Ovary (tissue), 9 donors: ENCODE measurements around the gene PHF21B. TPM values are rescaled to one million over a fixed set of nuclear protein-coding genes. Genes with fewer than 3 reads are reported as not detected.

Source experiments
- DNase-seq, 5 donors: peaks; one replicate each; pipeline ENCODE4 v3.0.0-alpha.2; 2019 to 2020
- H3K27ac ChIP-seq, 2 donors: fragments of 200-600 bp; one replicate each; pipeline versions ENCODE4 v1.5.1 to v1.8.0; 2019 to 2022
- H3K27me3 ChIP-seq: fragments of 200-600 bp; one replicate; pipeline ENCODE4 v1.8.0; 2022
- H3K36me3 ChIP-seq: fragments of 200-600 bp; sonication (generic); one replicate; pipeline ENCODE4 v1.5.1; 2019
- H3K4me1 ChIP-seq: one replicate; pipeline ENCODE4 v1.8.1; 2013; ENCODE audit warnings: mild to moderate bottlenecking, moderate library complexity; ENCODE audit not compliant: insufficient read depth
- H3K4me3 ChIP-seq: fragments of 200-600 bp; sonication (generic); one replicate; pipeline ENCODE4 v1.5.1; 2017
- H3K9me3 ChIP-seq, 2 donors: fragments of 200-600 bp in 1 of 2; sonication (generic) in 1 of 2; one replicate each; pipeline versions ENCODE4 v1.5.1 to v1.8.1; 2013 to 2019; ENCODE audit warnings: mild to moderate bottlenecking in 1 of 2, moderate library complexity in 1 of 2
- EP300 ChIP-seq: sonication (generic); formaldehyde crosslinking; IDR thresholded peaks from one replicate; pipeline ENCODE4 v1.6.1; 2017; ENCODE audit warnings: antibody characterized with exemption
- POLR2A ChIP-seq: fragments of 450-650 bp; IDR thresholded peaks from one replicate; pipeline ENCODE4 v1.6.1; 2017; ENCODE audit warnings: antibody characterized with exemption, mild to moderate bottlenecking, moderate library complexity
- WGBS, 3 donors: extraction: QIAGEN DNeasy Blood & Tissue Kit in 1 of 3; methylation state at CpG; one replicate each; pipeline versions ENCODE4 v1.1.5 to v1.1.7; 2013 to 2017; 5-methylcytosine and 5-hydroxymethylcytosine counted together
- intact Hi-C, 4 donors: fragments of 100-400 bp; cut with DNase I; formaldehyde crosslinking; loops; one replicate each; pipeline versions ENCODE4 v1.11.0 to v1.15.1; 2022 to 2023
- polyA plus RNA-seq, 2 donors: library from polyadenylated mRNA; stranded (reverse); fragments of 200-250 nt in 1 of 2; fragments of 350-450 nt in 1 of 2; fragmentation: Illumina TruSeq in 1 of 2; extraction: RNeasy Lipid Tissue Mini Kit (QIAGEN cat#74804) in 1 of 2; gene quantifications; one replicate each; pipeline ENCODE4 v1.2.3, GENCODE V29; 2013 to 2014
- total RNA-seq, 7 donors: library from RNA; depleted of rRNA in 2 of 7; stranded (reverse); fragments of >200 nt in 2 of 7; fragmentation: NEBNext Ultra II Directional in 3 of 7; extraction: Animal tissue kit (Norgen Biotek cat#: 25700) in 3 of 7; gene quantifications; one replicate each; pipeline versions ENCODE4 v1.1.0 to v1.2.4, GENCODE V29; 2016 to 2023
- TF ChIP-seq, protein P1 (sequence below), 3 donors: fragments of 450-650 bp in 2 of 3; fragments of 200-600 bp in 1 of 3; IDR thresholded peaks; one replicate each; pipeline versions ENCODE4 v1.5.1 to v1.8.0; 2016 to 2022; ENCODE audit warnings: antibody characterized with exemption in 3 of 3, mild to moderate bottlenecking in 1 of 3
- donor health status: DM: no; HTN: no; CAD: no; lungs with moderate emphysema.
- donor health status: DM: no; HTN: no; CAD: no.
- donor health status: Bipolar disorder and iron deficiency.
- donor health status: DM: yes; HTN: yes; CAD: no.
- donor health status: DM: no; HTN: no; CAD: no.
- donor health status: DM: yes; HTN: yes; CAD: no.

PHF21B gene
- total and polyA plus RNA-seq, 9 donors = 0.95 to 10.7 (median 6.4) TPM

DNA sequence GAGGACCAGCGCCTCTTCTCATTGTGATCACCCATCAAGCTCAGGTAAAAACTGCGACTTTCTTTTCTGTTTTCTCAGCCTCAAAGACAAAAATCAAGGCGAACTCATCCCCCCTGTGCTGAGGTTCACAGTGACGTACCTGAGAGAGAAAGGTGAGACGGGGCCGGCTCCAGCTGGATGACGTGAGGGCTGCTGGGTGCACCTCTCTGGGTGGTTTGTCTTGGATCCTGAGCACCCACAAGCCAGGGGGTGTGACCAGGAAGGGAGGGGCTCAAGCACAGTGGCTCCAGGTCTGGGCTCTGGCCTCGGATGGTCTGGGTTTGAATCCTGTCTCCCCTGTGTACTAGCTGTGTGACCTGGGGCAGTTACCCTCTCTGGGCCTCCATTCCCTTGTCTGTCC is 164.6 kb downstream of the PHF21B start:
- H3K4me1 ChIP-seq = no peaks in the 10 kb centered on the region
- TF ChIP-seq POLR2A = no peak
- TF ChIP-seq, protein P1, sequence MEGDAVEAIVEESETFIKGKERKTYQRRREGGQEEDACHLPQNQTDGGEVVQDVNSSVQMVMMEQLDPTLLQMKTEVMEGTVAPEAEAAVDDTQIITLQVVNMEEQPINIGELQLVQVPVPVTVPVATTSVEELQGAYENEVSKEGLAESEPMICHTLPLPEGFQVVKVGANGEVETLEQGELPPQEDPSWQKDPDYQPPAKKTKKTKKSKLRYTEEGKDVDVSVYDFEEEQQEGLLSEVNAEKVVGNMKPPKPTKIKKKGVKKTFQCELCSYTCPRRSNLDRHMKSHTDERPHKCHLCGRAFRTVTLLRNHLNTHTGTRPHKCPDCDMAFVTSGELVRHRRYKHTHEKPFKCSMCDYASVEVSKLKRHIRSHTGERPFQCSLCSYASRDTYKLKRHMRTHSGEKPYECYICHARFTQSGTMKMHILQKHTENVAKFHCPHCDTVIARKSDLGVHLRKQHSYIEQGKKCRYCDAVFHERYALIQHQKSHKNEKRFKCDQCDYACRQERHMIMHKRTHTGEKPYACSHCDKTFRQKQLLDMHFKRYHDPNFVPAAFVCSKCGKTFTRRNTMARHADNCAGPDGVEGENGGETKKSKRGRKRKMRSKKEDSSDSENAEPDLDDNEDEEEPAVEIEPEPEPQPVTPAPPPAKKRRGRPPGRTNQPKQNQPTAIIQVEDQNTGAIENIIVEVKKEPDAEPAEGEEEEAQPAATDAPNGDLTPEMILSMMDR (IDR thresholded peaks at IDR 0.05) = no peak
- no peak for TF ChIP-seq EP300
- H3K4me3 ChIP-seq = no peak overlapping the region
- intact Hi-C loops = no loop called here
- WGBS, 3 donors = 94 to 96% (median 96%) methylated on average over 8 of the region's 8 CpGs
- no peaks in the 10 kb centered on the region for H3K27me3 ChIP-seq
- H3K36me3 ChIP-seq = no peaks in the 10 kb centered on the region
- H3K27ac ChIP-seq = no peak overlapping the region
- H3K9me3 ChIP-seq = no peaks in the 10 kb centered on the region
- no peak for DNase-seq

DNA sequence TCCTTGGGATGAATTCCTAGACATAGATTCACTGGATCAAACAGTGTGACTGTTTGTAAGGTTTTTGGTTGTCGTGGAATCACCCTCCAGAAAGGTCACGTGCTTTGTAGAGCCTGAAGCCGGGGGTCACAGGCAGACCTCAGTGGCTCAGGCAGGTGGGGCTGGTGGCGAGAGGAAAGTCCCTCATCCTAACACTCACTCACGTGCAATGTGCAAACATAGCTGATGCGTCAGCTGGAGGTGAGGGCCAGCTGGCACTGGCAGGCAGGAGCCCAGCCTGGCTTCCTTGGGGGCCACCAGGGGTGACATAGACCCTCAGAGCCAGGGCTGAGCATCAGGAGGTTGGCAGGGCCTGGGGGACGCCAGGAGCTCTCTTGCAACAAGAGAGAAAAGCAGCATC is 167.4 kb downstream of the PHF21B start:
- Histone ChIP-seq H3K27ac (no peak overlapping the region), H3K4me1 (peaks cover 3% of the 10 kb centered on the region), H3K27me3 (no peaks in the 10 kb centered on the region), H3K36me3 (no peaks in the 10 kb centered on the region), H3K4me3 (no peak overlapping the region), H3K9me3 (no peaks in the 10 kb centered on the region)
- TF ChIP-seq, protein P1 (IDR thresholded peaks at IDR 0.05) = no peak
- TF ChIP-seq EP300 = no peak
- no peak for TF ChIP-seq POLR2A
- WGBS, 3 donors = 83 to 85% (median 85%) methylated on average over 7 of the region's 7 CpGs
- no peak for DNase-seq
- intact Hi-C loops = no loop called here

DNA sequence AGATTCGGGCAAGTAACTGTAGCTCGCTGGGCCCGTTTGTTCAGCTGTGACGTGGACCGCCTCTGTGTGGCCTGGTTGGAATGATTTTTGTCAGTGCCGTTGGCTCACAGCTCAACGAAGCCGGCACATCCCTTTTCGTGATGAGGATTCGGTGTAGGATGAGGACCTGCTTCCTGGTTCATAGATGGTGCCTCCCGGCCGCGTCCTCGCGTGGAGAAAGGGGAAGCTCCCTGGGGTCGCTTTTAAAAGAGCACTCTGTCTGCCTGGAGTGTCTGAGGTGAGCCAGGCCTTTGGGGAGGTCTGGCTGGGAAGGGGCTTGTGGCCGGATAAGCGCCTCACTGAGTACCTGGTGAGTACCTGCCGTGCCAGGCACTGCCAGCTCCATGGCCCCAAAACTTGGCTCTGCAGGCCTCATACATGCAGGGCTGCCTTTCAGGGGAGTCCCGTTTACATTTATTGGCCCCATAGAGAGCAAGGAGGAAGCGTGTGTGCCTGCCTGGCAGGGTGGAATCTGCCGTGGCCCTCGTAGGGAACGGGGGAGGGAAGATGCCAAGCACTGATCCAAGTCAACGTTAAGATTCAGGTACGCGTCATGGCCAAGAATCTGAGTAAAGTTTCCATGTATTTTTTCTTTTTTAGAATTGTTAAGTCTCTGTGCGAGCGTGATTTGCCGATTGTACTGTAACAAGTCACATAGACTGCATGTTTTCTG is 169.0 kb downstream of the PHF21B start:
- H3K9me3 ChIP-seq = no peaks in the 10 kb centered on the region
- TF ChIP-seq, protein P1 (IDR thresholded peaks at IDR 0.05) = no peak
- TF ChIP-seq POLR2A (no peak), EP300 (no peak)
- no peaks in the 10 kb centered on the region for H3K36me3 ChIP-seq
- 84 to 88% (median 84%) methylated on average over 30 of the region's 30 CpGs for WGBS, 3 donors
- no peak overlapping the region for H3K4me3 ChIP-seq
- H3K27me3 ChIP-seq = no peaks in the 10 kb centered on the region
- H3K27ac ChIP-seq = no peak overlapping the region
- intact Hi-C loops = no loop called here
- peaks cover 3% of the 10 kb centered on the region for H3K4me1 ChIP-seq
- no peak for DNase-seq

DNA sequence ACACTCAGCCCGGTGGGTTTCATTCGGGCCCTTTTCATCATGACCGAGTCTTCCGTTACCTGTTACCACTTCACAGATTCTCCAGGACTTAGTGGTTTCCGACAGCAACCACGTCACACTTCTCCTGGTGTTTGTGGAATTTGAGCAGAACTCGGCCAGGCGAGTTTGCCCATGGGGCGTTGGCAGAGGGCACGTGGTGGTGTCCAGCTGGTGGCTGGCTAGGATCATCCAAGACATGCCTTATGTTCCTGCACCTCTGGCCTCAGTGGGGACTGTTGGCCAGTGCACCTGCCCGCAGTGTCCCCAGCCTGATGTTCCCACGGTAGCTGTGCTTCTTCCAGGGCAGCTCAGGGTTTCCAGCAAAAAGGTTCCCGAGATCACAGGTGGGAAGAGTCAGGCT is 170.1 kb downstream of the PHF21B start:
- peaks cover 0 to 3% of the 10 kb centered on the region in 2 donors for H3K9me3 ChIP-seq
- no peaks in the 10 kb centered on the region for H3K36me3 ChIP-seq
- no peak overlapping the region for H3K4me3 ChIP-seq
- peaks cover 3% of the 10 kb centered on the region for H3K4me1 ChIP-seq
- TF ChIP-seq, protein P1 (IDR thresholded peaks at IDR 0.05) = no peak
- TF ChIP-seq POLR2A (no peak), EP300 (no peak)
- no peak overlapping the region for H3K27ac ChIP-seq
- DNase-seq = no peak
- intact Hi-C loops = no loop called here
- WGBS, 3 donors = 85 to 93% (median 91%) methylated on average over 13 of the region's 13 CpGs
- H3K27me3 ChIP-seq = no peaks in the 10 kb centered on the region
